Activated naive CD8-positive, alpha-beta T cell treated with anti-CD3 and anti-CD28 coated beads, Interleukin-2, amount 50 U/mL, for 16 hours (primary cell): Measurements from ENCODE around the gene SIRT7.

ENCODE experiments used
- DNase-seq: peaks from one replicate; pipeline ENCODE4 v3.0.0-alpha.2; 2020; ENCODE audit warnings: low read depth, low spot score

SIRT7 gene

DNA sequence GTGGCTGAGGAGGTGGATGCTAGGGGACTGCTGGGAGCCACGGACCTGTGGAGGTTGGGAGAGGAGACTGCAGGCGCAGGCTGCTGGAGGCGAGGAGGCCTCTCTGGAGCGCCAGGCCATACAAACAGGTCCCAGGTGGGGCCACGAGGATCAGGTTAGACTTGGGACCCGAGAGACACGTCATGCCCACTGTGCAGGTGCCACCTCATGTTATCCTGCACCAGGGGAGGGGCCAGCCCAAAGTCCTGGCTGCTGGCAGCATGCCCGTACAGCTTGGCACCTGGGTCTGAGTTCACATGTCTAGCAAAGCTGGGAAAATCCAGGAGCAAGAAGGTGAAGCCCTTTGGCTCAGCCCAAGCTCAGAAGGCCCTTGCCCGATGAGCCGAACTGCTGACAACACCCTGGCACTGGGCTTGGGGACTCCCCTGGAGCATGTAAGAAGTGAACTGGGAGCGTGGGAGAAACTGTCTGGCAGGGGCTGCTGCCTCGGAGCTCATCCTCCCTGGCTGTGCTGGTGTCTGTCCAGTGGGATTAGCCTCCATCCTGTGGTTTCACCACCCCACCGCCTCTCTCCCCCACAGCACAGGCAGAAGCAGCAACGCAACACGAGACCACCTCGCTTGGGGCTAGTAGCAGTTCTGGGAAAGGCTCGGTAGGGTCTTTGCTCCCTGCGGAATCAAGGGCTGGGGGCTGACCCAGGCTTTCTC is 52.1 kb downstream of the SIRT7 start:
- DNase-seq: no peak

DNA sequence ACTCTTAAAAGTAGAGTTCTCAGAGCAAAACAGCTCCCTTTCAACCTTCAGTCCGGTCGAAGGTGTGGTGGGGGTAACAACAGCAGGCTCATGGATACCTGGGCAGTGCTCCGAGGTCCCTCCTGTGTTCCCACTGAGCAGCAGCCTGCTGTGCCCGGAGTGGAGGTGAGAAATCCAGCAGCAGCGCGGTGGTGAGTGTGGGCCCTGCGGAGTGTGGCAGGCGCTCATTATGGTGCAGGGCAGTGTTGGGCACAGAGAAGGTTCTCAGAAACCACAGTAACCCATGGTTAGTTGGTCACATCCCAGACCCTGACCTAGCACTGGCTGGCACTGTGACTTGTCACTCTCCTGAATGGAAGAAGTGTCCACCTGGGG is 52.6 kb downstream of the SIRT7 start:
- no peak for DNase-seq

DNA sequence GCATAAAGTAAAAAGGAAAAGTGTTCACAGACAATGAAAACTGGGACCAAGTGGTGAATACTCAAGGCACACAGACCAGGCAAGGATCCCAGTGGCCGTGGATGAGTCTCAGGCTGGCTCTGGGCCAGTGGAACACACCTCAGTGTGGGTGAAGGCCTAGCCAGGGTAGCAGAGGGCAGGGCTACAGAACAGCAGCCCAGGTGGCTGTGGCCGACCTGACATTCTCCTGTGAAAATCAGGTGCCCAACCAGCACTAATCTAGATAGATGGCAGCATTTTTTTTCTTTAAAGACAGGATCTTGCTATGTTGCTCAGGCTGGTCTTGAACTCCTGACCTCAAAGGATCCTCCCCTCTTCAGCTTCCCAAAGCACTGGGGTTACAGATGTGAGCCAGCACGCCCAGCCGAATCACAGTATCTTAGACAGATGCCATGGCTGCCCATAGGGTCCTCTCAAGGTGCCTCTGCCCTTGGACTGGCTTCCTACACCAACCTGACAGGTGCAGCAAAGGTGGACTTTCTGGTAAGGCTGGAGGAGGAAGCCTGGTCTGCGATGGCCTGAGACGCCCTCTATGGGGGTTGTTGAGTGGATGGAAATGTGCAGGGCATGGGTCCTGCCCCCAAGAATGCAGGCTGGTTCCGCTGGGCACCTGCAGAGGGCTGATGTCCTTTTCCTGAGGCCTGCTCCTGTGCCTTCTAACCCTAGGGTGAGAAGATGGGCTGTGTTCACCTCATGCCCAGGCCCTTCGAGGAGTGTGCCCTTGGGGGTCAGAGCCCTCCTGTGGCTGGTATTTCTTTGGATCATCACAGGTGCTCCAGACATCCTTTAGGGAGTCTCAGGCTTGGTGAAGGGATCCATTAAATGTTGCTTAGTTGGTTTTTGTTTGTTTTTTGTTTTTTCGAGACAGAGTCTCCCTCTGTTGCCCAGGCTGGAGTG is 53.9 kb downstream of the SIRT7 start:
- DNase-seq: no peak

DNA sequence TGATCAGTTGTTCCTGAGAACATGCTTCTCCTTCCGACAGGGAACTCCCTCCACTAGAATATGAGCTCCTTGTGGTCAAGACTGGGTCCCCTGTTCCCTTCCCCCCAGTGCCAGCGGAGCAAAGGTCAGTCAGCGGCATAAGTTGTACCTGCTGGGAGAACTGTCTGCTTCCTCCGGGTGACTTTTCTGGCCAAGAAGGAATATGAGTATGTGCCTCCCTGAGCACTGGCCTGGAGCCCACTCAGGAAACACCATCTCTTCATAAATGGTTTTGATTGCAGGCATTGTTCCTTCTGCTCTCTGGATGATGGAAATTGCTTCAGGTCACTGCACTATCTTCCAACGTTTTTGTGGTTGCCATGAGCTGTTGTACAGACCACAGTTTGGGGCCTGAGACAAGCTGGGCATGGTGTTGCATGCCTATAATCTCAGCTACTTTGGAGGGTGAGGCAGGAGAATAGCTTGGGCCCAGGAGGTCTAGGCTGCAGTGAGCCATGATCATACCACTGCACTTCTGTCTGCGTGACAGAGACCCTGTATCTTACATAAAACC is 54.8 kb downstream of the SIRT7 start:
- DNase-seq: no peak
